ENCODE data around the gene GPSM1.

Gene GPSM1

GRCh38 chr9:136280535-136281315, 46.6 kb upstream of the GPSM1 start:
- no peak for TF ChIP-seq CTCF (IDR thresholded peaks at IDR 0.05; ENCODE audit: low read depth, low read length, missing control alignments)
- no peak overlapping the region for H3K4me3 ChIP-seq (ENCODE audit: low read depth, low read length)
- DNase-seq, result no peak
- in situ Hi-C loops (cut with HindIII; ENCODE audit: low pct_ligation_motif_present, low sequenced_read_pairs), result no loop called here
- no peak overlapping the region for H3K27ac ChIP-seq
- H3K27me3 ChIP-seq (replicated peaks), result peaks cover 2% of the 10 kb centered on the region
- no peaks in the 10 kb centered on the region for H3K36me3 ChIP-seq (replicated peaks)

- DNase-seq, result no peak
- no peak overlapping the region for H3K27ac ChIP-seq
- no peak overlapping the region for H3K4me3 ChIP-seq (ENCODE audit: low read depth, low read length)
- peaks cover 3% of the 10 kb centered on the region for H3K27me3 ChIP-seq (replicated peaks)
- TF ChIP-seq CTCF (IDR thresholded peaks at IDR 0.05; ENCODE audit: low read depth, low read length, missing control alignments), result no peak
- no peaks in the 10 kb centered on the region for H3K36me3 ChIP-seq (replicated peaks)
- in situ Hi-C loops (cut with HindIII; ENCODE audit: low pct_ligation_motif_present, low sequenced_read_pairs), result no loop called here
These were observed 45.7 kb upstream of the GPSM1 start for GRCh38 chr9:136281421-136282271.

- Histone ChIP-seq H3K27ac (no peak overlapping the region), H3K4me3 (ENCODE audit: low read depth, low read length) (no peak overlapping the region), H3K27me3 (replicated peaks) (peaks cover 2% of the 10 kb centered on the region), H3K36me3 (replicated peaks) (no peaks in the 10 kb centered on the region)
- no peak for DNase-seq
- TF ChIP-seq CTCF (IDR thresholded peaks at IDR 0.05; ENCODE audit: low read depth, low read length, missing control alignments), result no peak
- in situ Hi-C loops (cut with HindIII; ENCODE audit: low pct_ligation_motif_present, low sequenced_read_pairs), result no loop called here
These were observed 45.0 kb upstream of the GPSM1 start for GRCh38 chr9:136282272-136282861.

GRCh38 chr9:136283291-136284235, 43.8 kb upstream of the GPSM1 start:
- H3K36me3 ChIP-seq (replicated peaks), result no peaks in the 10 kb centered on the region
- DNase-seq, result peak; percentile 52
- in situ Hi-C loops (cut with HindIII; ENCODE audit: low pct_ligation_motif_present, low sequenced_read_pairs), result no loop called here
- H3K27ac ChIP-seq, result no peak overlapping the region
- TF ChIP-seq CTCF (IDR thresholded peaks at IDR 0.05; ENCODE audit: low read depth, low read length, missing control alignments), result peak; percentile 92
- H3K4me3 ChIP-seq (ENCODE audit: low read depth, low read length), result no peak overlapping the region
- H3K27me3 ChIP-seq (replicated peaks), result peaks cover 2% of the 10 kb centered on the region

GRCh38 chr9:136284311-136284710, 43.0 kb upstream of the GPSM1 start:
- in situ Hi-C loops (cut with HindIII; ENCODE audit: low pct_ligation_motif_present, low sequenced_read_pairs), result no loop called here
- Histone ChIP-seq H3K4me3 (ENCODE audit: low read depth, low read length) (no peak overlapping the region), H3K27ac (no peak overlapping the region), H3K27me3 (replicated peaks) (peaks cover 2% of the 10 kb centered on the region), H3K36me3 (replicated peaks) (no peaks in the 10 kb centered on the region)
- DNase-seq, result no peak
- TF ChIP-seq CTCF (IDR thresholded peaks at IDR 0.05; ENCODE audit: low read depth, low read length, missing control alignments), result no peak
